Progenitor cell of endocrine pancreas (in vitro differentiated cells): Measurements from ENCODE around the gene MPDU1. TPM values are rescaled to one million over a fixed set of nuclear protein-coding genes. Genes with fewer than 3 reads are reported as not detected.

Experiments used
- DNase-seq: peaks from one replicate; pipeline ENCODE4 v3.0.0; 2021; ENCODE audit warnings: low spot score; ENCODE audit not compliant: unreplicated experiment
- H3K27ac Mint-ChIP-seq: 2 replicates; pipeline ENCODE4 v1.8.0; 2021; ENCODE audit warnings: mild to moderate bottlenecking, moderate library complexity, mixed read lengths
- H3K27me3 Mint-ChIP-seq: 2 replicates; pipeline ENCODE4 v1.8.0; 2021; ENCODE audit warnings: mixed read lengths
- H3K36me3 Mint-ChIP-seq: 2 replicates; pipeline ENCODE4 v1.8.0; 2022; ENCODE audit warnings: mixed read lengths; ENCODE audit not compliant: insufficient read depth
- H3K4me1 Mint-ChIP-seq: 2 replicates; pipeline ENCODE4 v1.8.0; 2021; ENCODE audit warnings: low read depth, mixed read lengths
- H3K4me3 Mint-ChIP-seq: 2 replicates; pipeline ENCODE4 v1.8.0; 2021; ENCODE audit warnings: low read depth, mild to moderate bottlenecking, moderate library complexity, mixed read lengths
- H3K9me3 Mint-ChIP-seq: 2 replicates; pipeline ENCODE4 v1.8.0; 2021; ENCODE audit warnings: low read depth, mixed read lengths
- CTCF ChIP-seq: fragments of 200-600 bp; sonication (generic); IDR thresholded peaks from one replicate; pipeline ENCODE4 v1.5.0; 2021; ENCODE audit warnings: antibody characterized with exemption, mild to moderate bottlenecking; ENCODE audit not compliant: unreplicated experiment
- total RNA-seq: library from RNA; stranded (reverse); gene quantifications from 2 replicates; pipeline ENCODE4 v1.2.1, GENCODE V29; 2021

The MPDU1 gene
- total RNA-seq, 1 donor from 2014 or later: 71.9 TPM

- DNase-seq: no peak
- no peaks in the 10 kb centered on the region for H3K9me3 Mint-ChIP-seq
- H3K4me1 Mint-ChIP-seq: peaks cover 26% of the 10 kb centered on the region
- H3K27ac Mint-ChIP-seq: no peak overlapping the region
- no peaks in the 10 kb centered on the region for H3K27me3 Mint-ChIP-seq
- no peak for TF ChIP-seq CTCF
- peaks cover 4% of the 10 kb centered on the region for H3K36me3 Mint-ChIP-seq
- no peak overlapping the region for H3K4me3 Mint-ChIP-seq
Measured at GRCh38 chr17:7610641-7611040, 27.0 kb downstream of the MPDU1 start.

DNA sequence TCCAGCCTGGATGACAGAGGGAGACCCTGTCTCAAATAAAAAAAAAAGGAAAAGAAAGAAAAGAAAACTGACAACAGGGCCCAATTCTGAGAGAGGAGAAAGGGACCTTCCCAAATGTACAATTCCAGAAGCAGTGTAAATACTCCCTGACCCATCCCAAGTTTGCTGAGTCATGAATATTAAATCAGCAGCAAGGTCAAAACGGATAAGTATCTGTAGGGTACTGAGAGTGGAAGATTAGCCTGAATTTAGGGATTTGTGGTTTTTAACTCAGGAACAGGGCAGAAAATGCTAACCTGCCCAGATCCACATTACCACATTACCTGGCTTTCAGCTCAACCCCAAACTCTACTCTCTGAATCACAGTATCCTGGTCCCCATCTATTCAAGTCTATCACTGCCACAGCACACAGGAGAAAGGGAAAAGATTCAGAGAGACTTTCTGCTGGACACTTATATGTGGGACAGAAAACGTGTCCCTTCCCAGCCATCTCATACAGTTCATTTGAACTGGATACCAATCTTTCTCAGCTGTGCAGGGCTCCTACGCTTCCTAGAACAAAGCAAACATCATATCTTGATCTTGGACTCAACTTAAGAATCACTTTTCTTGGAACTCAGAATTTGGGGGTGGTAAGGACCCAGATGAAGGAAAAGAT is 28.1 kb downstream of the MPDU1 start:
- no peak for TF ChIP-seq CTCF
- Mint-ChIP-seq H3K27me3 (no peaks in the 10 kb centered on the region), H3K27ac (peak overlapping the region; percentile 59), H3K4me1 (peaks cover 26% of the 10 kb centered on the region), H3K9me3 (no peaks in the 10 kb centered on the region), H3K4me3 (peak overlapping the region; percentile 87), H3K36me3 (peaks cover 1% of the 10 kb centered on the region)
- DNase-seq: no peak

GRCh38 chr17:7612294-7612640 is 28.6 kb downstream of the MPDU1 start:
- no peak for DNase-seq
- H3K4me3 Mint-ChIP-seq: peak overlapping the region; percentile 87
- H3K27me3 Mint-ChIP-seq: no peaks in the 10 kb centered on the region
- H3K9me3 Mint-ChIP-seq: no peaks in the 10 kb centered on the region
- H3K27ac Mint-ChIP-seq: peak overlapping the region; percentile 53
- peaks cover 26% of the 10 kb centered on the region for H3K4me1 Mint-ChIP-seq
- no peak for TF ChIP-seq CTCF
- peaks cover 1% of the 10 kb centered on the region for H3K36me3 Mint-ChIP-seq

GRCh38 chr17:7613769-7614424 is 30.2 kb downstream of the MPDU1 start:
- Mint-ChIP-seq H3K4me3 (peak overlapping the region; percentile 87), H3K27me3 (no peaks in the 10 kb centered on the region), H3K36me3 (peaks cover 1% of the 10 kb centered on the region), H3K9me3 (no peaks in the 10 kb centered on the region), H3K27ac (peak overlapping the region; percentile 92), H3K4me1 (peaks cover 26% of the 10 kb centered on the region)
- no peak for DNase-seq
- TF ChIP-seq CTCF: no peak

DNA sequence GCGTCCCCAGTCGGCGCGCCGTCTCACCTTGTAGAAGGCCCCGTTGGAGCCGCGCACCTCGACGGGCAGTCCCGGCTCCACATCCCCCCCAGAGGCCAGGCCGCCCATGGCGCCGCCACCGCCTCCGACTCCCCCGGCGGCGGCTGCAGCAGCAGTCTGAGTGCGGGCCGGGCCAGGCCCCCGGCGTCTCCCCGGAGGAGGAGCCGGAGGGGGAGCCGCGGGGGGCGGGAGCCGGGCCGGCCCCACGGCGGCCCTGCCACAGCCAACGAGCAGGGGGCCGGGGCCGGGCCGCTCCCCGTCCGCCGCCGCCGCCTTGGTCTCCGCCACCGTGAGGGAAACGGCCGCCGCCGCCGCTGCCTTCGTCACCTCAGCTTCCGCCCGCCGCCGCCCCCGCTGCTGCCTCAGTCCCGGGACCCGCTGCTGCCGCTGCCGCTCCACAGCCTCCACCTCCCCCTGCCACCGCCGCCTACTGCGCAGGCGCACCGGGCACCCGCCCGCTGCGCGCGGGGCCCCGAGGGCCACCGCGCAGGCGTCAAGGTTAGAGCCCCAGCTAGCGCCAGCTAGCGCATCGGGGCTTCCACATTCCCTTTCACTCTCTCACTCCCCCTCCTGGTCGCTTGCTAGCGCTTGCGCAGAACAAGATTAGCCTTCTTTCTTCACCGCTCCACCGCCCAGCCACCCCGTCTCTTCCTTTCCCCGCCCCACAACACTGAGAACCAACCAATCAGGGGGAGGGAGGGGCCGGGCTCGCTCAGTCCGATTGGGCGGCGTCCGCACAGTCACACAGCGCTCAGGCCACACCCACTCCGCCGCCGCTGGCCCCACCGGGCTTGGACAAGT is 31.0 kb downstream of the MPDU1 start, which contains the start of gene FXR2:
Gene FXR2, minus strand, starts transcription at position 473 of the 840 bp plus-strand sequence. Its CDS starts 365 bp downstream, at position 108.
- peak; percentile 61 for TF ChIP-seq CTCF
- H3K36me3 Mint-ChIP-seq: peaks cover 1% of the 10 kb centered on the region
- H3K27me3 Mint-ChIP-seq: no peaks in the 10 kb centered on the region
- H3K9me3 Mint-ChIP-seq: no peaks in the 10 kb centered on the region
- H3K4me3 Mint-ChIP-seq: peak within 1 kb of the TSS; percentile 87
- peak within 1 kb of the TSS; percentile 97 for H3K27ac Mint-ChIP-seq
- DNase-seq: peak; percentile 100
- peaks cover 25% of the 10 kb centered on the region for H3K4me1 Mint-ChIP-seq
